Adipocyte (in vitro differentiated cells): ENCODE data around the gene VWC2.
"Not testable (repeated sequence)": the region's sequence is repeated elsewhere in the genome, so short reads cannot be mapped to it uniquely, and the experiment has no call there.

Source experiments
- DNase-seq: peaks from one replicate; pipeline ENCODE4 v3.0.0-alpha.2; 2015; ENCODE audit warnings: low read depth
- H3K27me3 ChIP-seq: replicated peaks from 2 replicates; pipeline ENCODE4 v1.7.0; 2013; ENCODE audit warnings: mild to moderate bottlenecking, low read length, moderate library complexity; ENCODE audit not compliant: control insufficient read depth, insufficient read depth
- H3K36me3 ChIP-seq: 2 replicates; pipeline ENCODE4 v1.7.0; 2013; ENCODE audit warnings: low read length, mild to moderate bottlenecking, moderate library complexity; ENCODE audit not compliant: control insufficient read depth, insufficient read depth, severe bottlenecking
- H3K4me1 ChIP-seq: 2 replicates; pipeline ENCODE4 v1.7.0; 2013; ENCODE audit warnings: mild to moderate bottlenecking, low read length, moderate library complexity; ENCODE audit not compliant: control insufficient read depth, insufficient read depth
- H3K4me3 ChIP-seq: 2 replicates; pipeline ENCODE4 v1.7.0; 2013; ENCODE audit warnings: mild to moderate bottlenecking, low read length, moderate library complexity
- H3K9ac ChIP-seq: 2 replicates; pipeline ENCODE4 v1.7.0; 2013; ENCODE audit warnings: mild to moderate bottlenecking, low read length, moderate library complexity
- H3K9me3 ChIP-seq: 2 replicates; pipeline ENCODE4 v1.7.0; 2013; ENCODE audit warnings: mild to moderate bottlenecking, low read length, moderate library complexity; ENCODE audit not compliant: control insufficient read depth

Gene VWC2

DNA sequence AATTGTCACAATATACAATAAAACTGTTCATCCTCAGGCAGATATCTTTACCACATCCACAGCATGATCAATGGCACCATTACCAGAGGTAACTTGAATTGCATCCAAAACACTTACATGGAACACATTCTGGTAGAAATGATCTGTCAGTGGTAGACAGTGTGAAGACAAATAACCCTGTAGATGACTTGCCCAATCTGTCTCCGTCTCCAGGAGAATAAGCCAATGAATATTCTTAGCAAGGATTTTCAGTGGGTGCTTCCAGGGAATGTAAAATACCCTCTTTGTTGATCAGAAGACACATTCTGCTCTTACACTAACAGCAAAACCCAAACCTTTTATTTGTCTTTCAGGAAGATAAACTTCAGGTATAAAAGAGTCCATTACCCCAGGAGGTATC is 43.8 kb downstream of the VWC2 start:
- Histone ChIP-seq H3K9ac (no peak overlapping the region), H3K4me3 (no peak overlapping the region), H3K27me3 (no peaks in the 10 kb centered on the region), H3K36me3 (no peaks in the 10 kb centered on the region), H3K9me3 (no peaks in the 10 kb centered on the region), H3K4me1 (peaks cover 7% of the 10 kb centered on the region)
- DNase-seq, result no peak

DNA sequence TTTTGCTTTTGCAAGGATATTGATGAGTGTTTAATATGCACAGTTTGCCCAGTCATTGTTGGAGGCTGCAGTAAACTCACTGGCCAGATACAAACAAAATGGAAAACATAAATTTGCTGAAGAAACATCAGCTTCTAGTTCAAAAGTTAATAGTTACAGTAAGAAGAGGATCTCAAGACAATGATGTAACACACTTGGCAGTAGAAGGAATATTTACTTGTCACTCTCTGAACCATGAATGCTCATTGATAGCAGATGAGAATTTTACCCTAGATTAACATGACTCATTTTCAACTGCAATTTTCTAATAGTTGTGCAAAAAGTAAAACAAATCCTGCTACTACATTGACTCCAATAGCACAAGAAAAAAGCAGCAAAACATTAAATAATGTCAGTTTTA is 47.7 kb downstream of the VWC2 start:
- no peaks in the 10 kb centered on the region for H3K27me3 ChIP-seq
- H3K4me3 ChIP-seq, result no peak overlapping the region
- H3K9me3 ChIP-seq, result no peaks in the 10 kb centered on the region
- no peaks in the 10 kb centered on the region for H3K36me3 ChIP-seq
- peaks cover 7% of the 10 kb centered on the region for H3K4me1 ChIP-seq
- no peak for DNase-seq
- no peak overlapping the region for H3K9ac ChIP-seq

- Histone ChIP-seq H3K27me3 (no peaks in the 10 kb centered on the region), H3K36me3 (no peaks in the 10 kb centered on the region), H3K4me3 (no peak overlapping the region), H3K4me1 (peaks cover 7% of the 10 kb centered on the region), H3K9me3 (no peaks in the 10 kb centered on the region), H3K9ac (no peak overlapping the region)
- no peak for DNase-seq
These were observed 49.4 kb downstream of the VWC2 start for GRCh38 chr7:49822856-49823255.

DNA sequence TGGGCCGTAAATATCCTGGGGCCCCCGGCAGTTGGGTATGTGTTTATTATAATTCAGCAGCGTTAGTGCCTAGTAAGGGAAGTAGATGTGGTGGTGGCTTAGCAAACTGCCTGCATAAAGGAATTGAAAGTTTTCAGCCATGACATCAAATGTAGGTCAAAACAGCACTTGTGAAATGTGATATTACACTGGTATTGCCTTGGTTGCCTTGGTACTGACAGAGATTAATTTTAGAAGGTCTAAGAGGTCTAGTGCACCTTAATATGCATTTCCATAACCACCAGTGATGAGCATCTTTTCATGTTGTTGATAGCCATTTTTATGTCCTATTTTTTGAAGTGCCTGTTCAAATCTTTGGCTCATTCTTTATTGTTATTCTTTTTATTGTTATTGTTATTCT is 50.1 kb downstream of the VWC2 start:
- Histone ChIP-seq H3K9me3 (no peaks in the 10 kb centered on the region), H3K4me3 (no peak overlapping the region), H3K36me3 (no peaks in the 10 kb centered on the region), H3K4me1 (peaks cover 7% of the 10 kb centered on the region), H3K9ac (no peak overlapping the region), H3K27me3 (no peaks in the 10 kb centered on the region)
- no peak for DNase-seq

- no peak for DNase-seq
- no peak overlapping the region for H3K4me3 ChIP-seq
- H3K4me1 ChIP-seq, result no peaks in the 10 kb centered on the region
- no peak overlapping the region for H3K9ac ChIP-seq
- H3K27me3 ChIP-seq, result peaks cover 10% of the 10 kb centered on the region
- no peaks in the 10 kb centered on the region for H3K36me3 ChIP-seq
- H3K9me3 ChIP-seq, result no peaks in the 10 kb centered on the region
These were observed 66.6 kb downstream of the VWC2 start for GRCh38 chr7:49839863-49840645.

DNA sequence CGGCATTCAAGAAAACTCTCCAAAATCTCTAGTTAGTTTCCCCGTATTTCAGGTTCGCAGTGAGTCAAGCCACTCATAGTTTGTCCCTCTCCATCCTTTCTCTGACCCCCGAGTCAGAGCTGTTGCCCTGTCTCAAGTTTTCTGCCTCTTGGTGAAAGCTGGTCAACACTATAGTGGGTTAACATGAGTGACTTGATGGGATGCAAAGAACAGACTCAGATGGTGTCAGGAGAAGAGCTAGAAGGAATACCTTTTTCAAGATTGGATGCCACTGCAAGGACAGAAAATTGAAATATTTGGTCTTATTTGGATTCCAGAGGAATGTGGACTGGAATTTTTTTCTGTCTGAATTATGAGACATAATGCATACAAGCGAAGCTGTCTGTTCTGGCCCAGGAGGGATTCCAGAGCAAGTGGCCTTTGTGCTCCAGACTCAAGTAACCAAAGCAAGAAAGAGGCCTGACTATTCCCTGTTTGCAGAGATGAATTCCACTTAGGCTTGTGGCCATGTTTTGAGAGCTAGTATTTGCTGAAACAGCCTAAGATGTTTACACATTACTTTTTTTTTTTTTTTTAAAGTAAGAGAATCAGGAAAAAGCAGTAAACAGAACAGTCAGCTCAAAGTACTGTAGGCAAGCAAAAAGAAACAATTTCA is 67.4 kb downstream of the VWC2 start:
- DNase-seq, result no peak
- Histone ChIP-seq H3K27me3 (peaks cover 10% of the 10 kb centered on the region), H3K4me1 (no peaks in the 10 kb centered on the region), H3K9me3 (no peaks in the 10 kb centered on the region), H3K36me3 (no peaks in the 10 kb centered on the region), H3K4me3 (no peak overlapping the region), H3K9ac (no peak overlapping the region)

DNA sequence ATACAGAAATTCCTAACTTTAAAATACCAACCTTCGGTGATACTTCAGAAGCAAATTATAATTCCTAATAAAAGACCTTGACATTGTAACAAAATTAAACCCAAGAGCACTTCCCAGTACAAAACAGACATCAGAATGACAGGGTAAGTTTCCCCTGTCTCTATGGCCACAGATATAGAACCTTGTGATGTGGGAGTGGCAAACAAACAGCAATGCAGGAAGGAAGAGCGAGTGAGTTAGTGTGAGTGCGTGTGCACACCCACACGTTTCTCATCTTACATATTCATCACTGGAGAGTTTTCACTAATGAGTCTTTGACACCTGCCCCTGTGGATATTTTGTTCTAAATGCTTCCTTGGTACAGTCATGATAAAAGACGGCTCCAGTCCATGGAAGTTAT is 72.2 kb downstream of the VWC2 start:
- no peaks in the 10 kb centered on the region for H3K36me3 ChIP-seq
- no peak for DNase-seq
- H3K9me3 ChIP-seq, result no peaks in the 10 kb centered on the region
- H3K4me1 ChIP-seq, result no peaks in the 10 kb centered on the region
- H3K9ac ChIP-seq, result no peak overlapping the region
- H3K4me3 ChIP-seq, result no peak overlapping the region
- peaks cover 14% of the 10 kb centered on the region for H3K27me3 ChIP-seq

DNA sequence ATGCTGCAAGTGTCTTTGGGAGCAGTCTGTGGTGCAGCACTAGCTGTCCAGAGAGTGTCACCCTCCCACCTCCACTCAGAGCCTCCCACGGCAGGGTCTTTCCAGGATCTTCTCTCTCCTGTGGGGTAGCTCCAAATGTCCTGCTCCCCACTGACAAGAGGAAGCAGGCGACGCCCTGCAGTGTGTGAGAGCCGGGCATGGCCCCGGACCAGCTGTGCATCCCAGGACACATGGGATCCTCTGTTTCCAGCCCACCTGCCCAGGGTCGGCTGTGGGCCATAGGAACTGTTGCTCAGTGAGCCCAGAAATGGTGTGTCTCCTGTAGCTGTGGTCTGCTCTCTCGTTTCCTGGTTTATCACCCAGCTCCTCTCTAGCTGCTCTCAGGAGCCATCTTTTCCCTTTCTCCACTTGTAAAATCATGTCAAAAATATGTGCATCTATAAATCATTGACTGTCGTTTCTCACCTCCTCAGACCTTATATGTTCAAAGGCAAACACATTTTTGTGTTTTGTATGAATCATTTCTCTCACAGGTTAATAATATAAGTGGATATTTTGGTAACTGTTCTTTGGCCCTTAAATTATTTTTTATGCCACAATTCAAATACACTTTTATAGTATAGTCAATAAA is 74.9 kb downstream of the VWC2 start:
- no peak for DNase-seq
- H3K9ac ChIP-seq, result no peak overlapping the region
- H3K27me3 ChIP-seq, result peaks cover 14% of the 10 kb centered on the region
- no peaks in the 10 kb centered on the region for H3K4me1 ChIP-seq
- H3K4me3 ChIP-seq, result no peak overlapping the region
- H3K9me3 ChIP-seq, result no peaks in the 10 kb centered on the region
- H3K36me3 ChIP-seq, result no peaks in the 10 kb centered on the region

GRCh38 chr7:49850921-49851613 is 77.6 kb downstream of the VWC2 start:
- Histone ChIP-seq H3K9me3 (no peaks in the 10 kb centered on the region), H3K4me1 (no peaks in the 10 kb centered on the region), H3K36me3 (no peaks in the 10 kb centered on the region), H3K27me3 (peaks cover 15% of the 10 kb centered on the region), H3K4me3 (no peak overlapping the region), H3K9ac (no peak overlapping the region)
- no peak for DNase-seq

- DNase-seq, H3K4me3 ChIP-seq, H3K9me3 ChIP-seq, H3K36me3 ChIP-seq, H3K4me1 ChIP-seq, H3K9ac ChIP-seq: not testable (repeated sequence)
- peaks cover 15% of the 10 kb centered on the region for H3K27me3 ChIP-seq
These were observed 78.1 kb downstream of the VWC2 start for GRCh38 chr7:49851614-49851934.
